PC-3 (cell line): Measurements from ENCODE around the gene KCTD1. TPM values are rescaled to one million over a fixed set of nuclear protein-coding genes. Genes with fewer than 3 reads are reported as not detected.

Experiments
- ATAC-seq: fragments of 200-7000 bp; cut with Tn5 transposase; 2 replicates; pipeline ENCODE4 v1.9.1; 2020; ENCODE audit warnings: mild to moderate bottlenecking, moderate library complexity
- BruUV-seq: library from RNA; stranded (reverse); fragments of 400-500 nt; replicated peaks from 2 replicates; lab custom pipeline; 2021; lab: Mats Ljungman, UMichigan
- CTCF ChIA-PET: fragments of 300-600 bp; sonication (Branson Sonifier 250); formaldehyde crosslinking; loops from one replicate; lab custom pipeline; 2022; ENCODE audit warnings: antibody characterized with exemption; lab: Charles Lee
- POLR2A ChIA-PET: fragments of 300-600 bp; sonication (Branson Sonifier 250); formaldehyde crosslinking; loops from one replicate; lab custom pipeline; 2022; ENCODE audit warnings: antibody characterized with exemption; ENCODE audit not compliant: unreplicated experiment; lab: Charles Lee
- DNase-seq: peaks from one replicate; pipeline ENCODE4 v3.0.0-alpha.2; 2015
- H2AFZ ChIP-seq: fragments of 300-600 bp; sonication (generic); 2 replicates; pipeline ENCODE4 v1.6.0; 2016; ENCODE audit warnings: antibody characterized with exemption, low read length
- H3F3A ChIP-seq: fragments of 300-600 bp; sonication (generic); one replicate; pipeline ENCODE4 v1.6.0; 2017; ENCODE audit warnings: antibody characterized with exemption, low read length, control low read depth, mild to moderate bottlenecking; ENCODE audit not compliant: unreplicated experiment
- H3K27ac ChIP-seq: fragments of 300-600 bp; sonication (generic); 2 replicates; pipeline ENCODE4 v1.5.1; 2016; ENCODE audit warnings: mild to moderate bottlenecking, low read length
- H3K27me3 ChIP-seq: fragments of 300-600 bp; sonication (generic); 2 replicates; pipeline ENCODE4 v1.6.1; 2016; ENCODE audit warnings: low read length, mixed read lengths
- H3K36me3 ChIP-seq: fragments of 300-600 bp; sonication (generic); 2 replicates; pipeline ENCODE4 v1.6.1; 2016; ENCODE audit warnings: low read depth, mixed run types, low read length, mixed read lengths
- H3K4me1 ChIP-seq: fragments of 300-600 bp; sonication (generic); 2 replicates; pipeline ENCODE4 v1.5.1; 2016; ENCODE audit warnings: low read length; ENCODE audit not compliant: insufficient read depth
- H3K4me2 ChIP-seq: fragments of 300-600 bp; sonication (generic); 2 replicates; pipeline ENCODE4 v1.6.0; 2016; ENCODE audit warnings: low read length
- H3K4me3 ChIP-seq: fragments of 300-600 bp; sonication (generic); 2 replicates; pipeline ENCODE4 v1.5.1; 2016; ENCODE audit warnings: mild to moderate bottlenecking, low read length, mixed read lengths
- H3K79me2 ChIP-seq: fragments of 300-600 bp; sonication (generic); 2 replicates; pipeline ENCODE4 v1.6.1; 2017; ENCODE audit warnings: low read length, mixed read lengths
- H3K9ac ChIP-seq: fragments of 300-600 bp; sonication (generic); 2 replicates; pipeline ENCODE4 v1.6.0; 2016; ENCODE audit warnings: mild to moderate bottlenecking, low read length
- H3K9me2 ChIP-seq: fragments of 300-600 bp; sonication (generic); replicated peaks from 2 replicates; pipeline ENCODE4 v1.6.1; 2016; ENCODE audit warnings: mixed run types, low read length, mixed read lengths
- H3K9me3 ChIP-seq: fragments of 300-600 bp; sonication (generic); 2 replicates; pipeline ENCODE4 v1.6.1; 2016; ENCODE audit warnings: low read length, mixed read lengths
- H4K20me1 ChIP-seq: fragments of 300-600 bp; sonication (generic); 2 replicates; pipeline ENCODE4 v1.6.1; 2016; ENCODE audit warnings: low read length, mixed read lengths
- CTCF ChIP-seq: fragments of 300-600 bp; sonication (generic); conservative IDR thresholded peaks from 2 replicates; pipeline ENCODE4 v1.5.1; 2017; ENCODE audit warnings: antibody characterized with exemption, low read depth, mild to moderate bottlenecking, low read length
- EZH2 ChIP-seq: fragments of 300-600 bp; sonication (generic); IDR thresholded peaks from one replicate; pipeline ENCODE4 v1.6.1; 2017; ENCODE audit warnings: antibody characterized with exemption, mild to moderate bottlenecking, low read length; ENCODE audit not compliant: unreplicated experiment
- EZH2phosphoT487 ChIP-seq: fragments of 300-600 bp; sonication (generic); IDR thresholded peaks from 2 replicates; pipeline ENCODE4 v1.6.1; 2018; ENCODE audit warnings: mild to moderate bottlenecking, antibody characterized with exemption, low read length, borderline replicate concordance
- intact Hi-C: fragments of 100-400 bp; cut with micrococcal nuclease; formaldehyde crosslinking; loops from 2 replicates; pipeline ENCODE4 v1.9.0; 2023
- total RNA-seq: library from RNA; depleted of rRNA; stranded (reverse); fragments of >200 nt; gene quantifications from 2 replicates; pipeline ENCODE4 v1.2.3, GENCODE V29; 2014

The KCTD1 gene
- total RNA-seq, 1 experiment from 2014 or later: 15.8 TPM

- no peaks in the 10 kb centered on the region for H3F3A ChIP-seq
- ChIA-PET CTCF (no interaction called here), POLR2A (no interaction called here)
- H3K9me3 ChIP-seq: no peaks in the 10 kb centered on the region
- H3K36me3 ChIP-seq: no peaks in the 10 kb centered on the region
- H3K27ac ChIP-seq: no peak overlapping the region
- H3K9me2 ChIP-seq: no peaks in the 10 kb centered on the region
- no peak overlapping the region for H3K9ac ChIP-seq
- no peaks in the 10 kb centered on the region for H3K27me3 ChIP-seq
- no peak for TF ChIP-seq EZH2
- H3K4me1 ChIP-seq: peaks cover 9% of the 10 kb centered on the region
- intact Hi-C loops: no loop called here
- H3K4me3 ChIP-seq: no peak overlapping the region
- no TSS peak for BruUV-seq
- no peak overlapping the region for H2AFZ ChIP-seq
- no peak overlapping the region for H3K4me2 ChIP-seq
- no peaks in the 10 kb centered on the region for H3K79me2 ChIP-seq
- H4K20me1 ChIP-seq: no peaks in the 10 kb centered on the region
- DNase-seq: no peak
- ATAC-seq: no peak
Observed at GRCh38 chr18:26425148-26425531, 123.2 kb downstream of the KCTD1 start.

- ATAC-seq: no peak
- peaks cover 4% of the 10 kb centered on the region for H3K4me1 ChIP-seq
- H3K9me2 ChIP-seq: no peaks in the 10 kb centered on the region
- BruUV-seq: no TSS peak
- H3K36me3 ChIP-seq: no peaks in the 10 kb centered on the region
- H3K4me3 ChIP-seq: no peak overlapping the region
- no peak for DNase-seq
- CTCF ChIA-PET: no interaction called here
- no peak overlapping the region for H3K4me2 ChIP-seq
- H3K27ac ChIP-seq: no peak overlapping the region
- no peaks in the 10 kb centered on the region for H3K79me2 ChIP-seq
- H4K20me1 ChIP-seq: no peaks in the 10 kb centered on the region
- intact Hi-C loops: no loop called here
- H3F3A ChIP-seq: no peaks in the 10 kb centered on the region
- H2AFZ ChIP-seq: no peak overlapping the region
- POLR2A ChIA-PET: no interaction called here
- H3K9ac ChIP-seq: no peak overlapping the region
- no peaks in the 10 kb centered on the region for H3K27me3 ChIP-seq
- no peaks in the 10 kb centered on the region for H3K9me3 ChIP-seq
- TF ChIP-seq EZH2 (no peak), EZH2phosphoT487 (no peak), CTCF (no peak)
Observed at GRCh38 chr18:26424428-26425147, 123.8 kb downstream of the KCTD1 start.

- H3K27ac ChIP-seq: no peak overlapping the region
- H2AFZ ChIP-seq: no peak overlapping the region
- no peak for ATAC-seq
- ChIA-PET POLR2A (no interaction called here), CTCF (no interaction called here)
- no peak for DNase-seq
- H3K9ac ChIP-seq: no peak overlapping the region
- H3K4me2 ChIP-seq: no peak overlapping the region
- H3K27me3 ChIP-seq: no peaks in the 10 kb centered on the region
- H3K4me3 ChIP-seq: no peak overlapping the region
- no peaks in the 10 kb centered on the region for H3K9me3 ChIP-seq
- no peaks in the 10 kb centered on the region for H3K9me2 ChIP-seq
- BruUV-seq: no TSS peak
- TF ChIP-seq CTCF (no peak), EZH2phosphoT487 (no peak), EZH2 (no peak)
- no peaks in the 10 kb centered on the region for H3K79me2 ChIP-seq
- intact Hi-C loops: no loop called here
- H3F3A ChIP-seq: no peaks in the 10 kb centered on the region
- no peaks in the 10 kb centered on the region for H4K20me1 ChIP-seq
- H3K36me3 ChIP-seq: no peaks in the 10 kb centered on the region
- no peaks in the 10 kb centered on the region for H3K4me1 ChIP-seq
Observed at GRCh38 chr18:26422472-26423162, 125.7 kb downstream of the KCTD1 start.
